GM12878 (cell line): Measurements from ENCODE around the gene DYRK4. TPM values are rescaled to one million over a fixed set of nuclear protein-coding genes. Genes with fewer than 3 reads are reported as not detected.

ENCODE experiments used
- BCL3 ChIP-seq: IDR thresholded peaks from 2 replicates; pipeline ENCODE4 v1.6.1; 2011; ENCODE audit warnings: borderline replicate concordance, low read depth, mild to moderate bottlenecking, moderate library complexity, low read length; ENCODE audit not compliant: insufficient read depth, poor library complexity, severe bottlenecking
- CBFB ChIP-seq: IDR thresholded peaks from 2 replicates; pipeline ENCODE4 v1.6.1; 2016; ENCODE audit warnings: antibody characterized with exemption, low read depth
- CEBPZ ChIP-seq: fragments of 150-350 bp; IDR thresholded peaks from 2 replicates; pipeline ENCODE4 v1.6.1; 2016; ENCODE audit warnings: low read depth, low read length
- CHD1 ChIP-seq: IDR thresholded peaks from 2 replicates; pipeline ENCODE4 v1.6.1; 2012; ENCODE audit warnings: low read depth, low read length, improper control_type of control experiment
- CHD2 ChIP-seq: IDR thresholded peaks from 2 replicates; pipeline ENCODE4 v1.6.1; 2011; ENCODE audit warnings: low read depth, low read length, improper control_type of control experiment, borderline replicate concordance
- DPF2 ChIP-seq: fragments of 450-650 bp; IDR thresholded peaks from 2 replicates; pipeline ENCODE4 v1.6.1; 2017; ENCODE audit warnings: mild to moderate bottlenecking
- ESRRA ChIP-seq: IDR thresholded peaks from 2 replicates; pipeline ENCODE4 v1.6.1; 2012; ENCODE audit warnings: mild to moderate bottlenecking, low read length, improper control_type of control experiment
- FOXK2 ChIP-seq: fragments of 450-650 bp; IDR thresholded peaks from 2 replicates; pipeline ENCODE4 v1.6.1; 2017; ENCODE audit warnings: mild to moderate bottlenecking, moderate library complexity
- GABPA ChIP-seq: IDR thresholded peaks from 2 replicates; pipeline ENCODE4 v1.6.1; 2014; ENCODE audit warnings: antibody characterized with exemption, low read depth, mild to moderate bottlenecking, inconsistent platforms
- HDAC2 ChIP-seq: fragments of 200-600 bp; sonication (generic); IDR thresholded peaks from 2 replicates; pipeline ENCODE4 v1.6.1; 2017
- IKZF2 ChIP-seq, 2 experiments: fragments of 450-650 bp; IDR thresholded peaks; 2 replicates each; pipeline ENCODE4 v1.6.1; 2017; ENCODE audit warnings: mild to moderate bottlenecking in 2 of 2, moderate library complexity in 2 of 2
- KLF5 ChIP-seq: fragments of 450-650 bp; IDR thresholded peaks from 2 replicates; pipeline ENCODE4 v1.6.1; 2014; ENCODE audit warnings: mild to moderate bottlenecking; ENCODE audit not compliant: partially characterized antibody
- MYB ChIP-seq: fragments of 150-350 bp; IDR thresholded peaks from 2 replicates; pipeline ENCODE4 v1.6.1; 2014; ENCODE audit warnings: mild to moderate bottlenecking, low read depth, low read length, borderline replicate concordance
- NFYA ChIP-seq: IDR thresholded peaks from 2 replicates; pipeline ENCODE4 v1.6.1; 2011; ENCODE audit warnings: low read depth, mild to moderate bottlenecking, low read length, improper control_type of control experiment, borderline replicate concordance
- POLR2AphosphoS5 ChIP-seq: IDR thresholded peaks from 2 replicates; pipeline ENCODE4 v1.6.1; 2011; ENCODE audit warnings: mild to moderate bottlenecking, low read length, inconsistent platforms
- RAD51 ChIP-seq: fragments of 450-650 bp; IDR thresholded peaks from 2 replicates; pipeline ENCODE4 v1.6.1; 2016; ENCODE audit warnings: moderate library complexity, mild to moderate bottlenecking, inconsistent platforms
- RFX5 ChIP-seq: IDR thresholded peaks from 2 replicates; pipeline ENCODE4 v1.6.1; 2011; ENCODE audit warnings: low read depth, low read length, improper control_type of control experiment
- SIN3A ChIP-seq: IDR thresholded peaks from 2 replicates; pipeline ENCODE4 v1.6.1; 2012; ENCODE audit warnings: low read depth, low read length, improper control_type of control experiment
- SIX5 ChIP-seq: IDR thresholded peaks from 2 replicates; pipeline ENCODE4 v1.6.1; 2011; ENCODE audit warnings: mild to moderate bottlenecking, low read depth, low read length, moderate library complexity; ENCODE audit not compliant: severe bottlenecking
- SMAD5 ChIP-seq: IDR thresholded peaks from 2 replicates; pipeline ENCODE4 v1.6.1; 2016; ENCODE audit warnings: antibody characterized with exemption, low read depth
- SP1 ChIP-seq: IDR thresholded peaks from one replicate; pipeline ENCODE4 v1.6.1; 2011; ENCODE audit warnings: low read depth, low read length
- ZBTB40 ChIP-seq: fragments of 450-650 bp; IDR thresholded peaks from 2 replicates; pipeline ENCODE4 v1.6.1; 2016; ENCODE audit warnings: mild to moderate bottlenecking, moderate library complexity, borderline replicate concordance
- ZNF622 ChIP-seq: fragments of 450-650 bp; IDR thresholded peaks from 2 replicates; pipeline ENCODE4 v1.6.1; 2017; ENCODE audit warnings: mild to moderate bottlenecking, inconsistent platforms
- polyA plus RNA-seq, 11 experiments: library from polyadenylated mRNA; depleted of rRNA in 4 of 11; unstranded in 6 of 11; stranded (reverse) in 5 of 11; fragments of >200 nt; fragmentation: Nextera tagmentation in 4 of 11; fragmentation: Illumina TruSeq in 1 of 11; extraction: Ambion mirVana in 4 of 11; extraction: Trizol in 1 of 11; gene quantifications; 1 replicate in 1 of 11; 2 replicates in 10 of 11; pipeline versions ENCODE4 v1.2.1 to v1.2.3, GENCODE V29; 2011 to 2016; ENCODE audit warnings: inconsistent platforms in 2 of 11, missing spikeins in 2 of 11, low read depth in 1 of 11
- total RNA-seq, 4 experiments: library from RNA; depleted of rRNA in 3 of 4; stranded (reverse); fragments of >200 nt in 3 of 4; fragmentation: Illumina TruSeq in 1 of 4; extraction: Trizol in 1 of 4; gene quantifications; 2 replicates each; pipeline versions ENCODE4 v1.2.1 to v1.2.3, GENCODE V29; 2013 to 2021

The DYRK4 gene
- total and polyA plus RNA-seq, 10 of the 15 experiments (the other 5 are each of a cell fraction or from before 2014, with no cell fraction given): 30.8 to 66.7 (median 46.8) TPM

GRCh38 chr12:4604684-4605193, 42.7 kb downstream of the DYRK4 start (continued):
- TF ChIP-seq ZBTB40: no peak
- TF ChIP-seq POLR2AphosphoS5: peak; percentile 72; the same call in 1 of the 2 replicates
- no peak for TF ChIP-seq SP1
- TF ChIP-seq SIX5: no peak
- no peak for TF ChIP-seq MYB
- no peak for TF ChIP-seq GABPA
- TF ChIP-seq DPF2: 0 out of 2 replicates have a peak, but pooled peaks have one; percentile 29
- no peak for TF ChIP-seq ZNF622
- TF ChIP-seq NFYA: no peak
- TF ChIP-seq CHD1: no peak
- peak; percentile 75 for TF ChIP-seq KLF5
- no peak for TF ChIP-seq SMAD5
- TF ChIP-seq CHD2: 0 out of 2 replicates have a peak, but pooled peaks have one; percentile 34
- no peak for TF ChIP-seq RFX5
- TF ChIP-seq CEBPZ: no peak
- TF ChIP-seq CBFB: 0 out of 2 replicates have a peak, but pooled peaks have one; percentile 28
- TF ChIP-seq IKZF2 (IDR thresholded peaks at IDR 0.05): 0 out of 4 replicates have a peak, but pooled peaks have one; percentile 34 to 48
- no peak for TF ChIP-seq RAD51
- TF ChIP-seq BCL3: no peak
- no peak for TF ChIP-seq ESRRA
- TF ChIP-seq HDAC2: no peak
- 0 out of 2 replicates have a peak, but pooled peaks have one; percentile 27 for TF ChIP-seq FOXK2
- TF ChIP-seq SIN3A: peak; percentile 82; the same call in 1 of the 2 replicates
